ENCODE data around the gene CRY2. TPM values are rescaled to one million over a fixed set of nuclear protein-coding genes. Genes with fewer than 3 reads are reported as not detected.

CRY2 gene
- total RNA-seq, 1 donor from 2014 or later: 13.5 TPM

GRCh38 chr11:45876401-45876800, 29.1 kb downstream of the CRY2 start:
- no peak for DNase-seq (ENCODE audit: low read depth)

GRCh38 chr11:45877221-45877620, 29.9 kb downstream of the CRY2 start:
- no peak for DNase-seq (ENCODE audit: low read depth)

GRCh38 chr11:45877845-45878244, 30.6 kb downstream of the CRY2 start:
- no peak for DNase-seq (ENCODE audit: low read depth)

- DNase-seq (ENCODE audit: low read depth): no peak
Measured at GRCh38 chr11:45879803-45880686, 32.8 kb downstream of the CRY2 start.

- DNase-seq (ENCODE audit: low read depth): no peak
Measured at GRCh38 chr11:45880772-45881570, 33.7 kb downstream of the CRY2 start.

- peak; percentile 35 for DNase-seq (ENCODE audit: low read depth)
Measured at GRCh38 chr11:45881708-45882368, 34.6 kb downstream of the CRY2 start.

- no peak for DNase-seq (ENCODE audit: low read depth)
Measured at GRCh38 chr11:45884596-45885185, 37.4 kb downstream of the CRY2 start.

- peak; percentile 49 for DNase-seq (ENCODE audit: low read depth)
Measured at GRCh38 chr11:45885274-45885920, 38.1 kb downstream of the CRY2 start, which contains the start of gene MAPK8IP1. MAPK8IP1 (plus strand) TSS chr11:45885651; CDS start chr11:45885821, 170 bp downstream.

- DNase-seq (ENCODE audit: low read depth): no peak
Measured at GRCh38 chr11:45885921-45886721, 38.8 kb downstream of the CRY2 start.

- DNase-seq (ENCODE audit: low read depth): no peak
Measured at GRCh38 chr11:45886816-45887520, 39.7 kb downstream of the CRY2 start.

- DNase-seq (ENCODE audit: low read depth): no peak
Measured at GRCh38 chr11:45887587-45887986, 40.3 kb downstream of the CRY2 start.

GRCh38 chr11:45889555-45889954, 42.3 kb downstream of the CRY2 start:
- DNase-seq (ENCODE audit: low read depth): no peak

GRCh38 chr11:45889966-45890365, 42.7 kb downstream of the CRY2 start:
- DNase-seq (ENCODE audit: low read depth): no peak

- DNase-seq (ENCODE audit: low read depth): no peak
Measured at GRCh38 chr11:45890886-45891550, 43.7 kb downstream of the CRY2 start.

- DNase-seq (ENCODE audit: low read depth): no peak
Measured at GRCh38 chr11:45892856-45893255, 45.6 kb downstream of the CRY2 start.

- DNase-seq (ENCODE audit: low read depth): no peak
Measured at GRCh38 chr11:45894555-45895247, 47.4 kb downstream of the CRY2 start.

GRCh38 chr11:45895553-45896259, 48.4 kb downstream of the CRY2 start:
- DNase-seq (ENCODE audit: low read depth): no peak

All from myocyte (in vitro differentiated cells).